ENCODE measurements around the gene MACROD2. TPM values are rescaled to one million over a fixed set of nuclear protein-coding genes. Genes with fewer than 3 reads are reported as not detected.

MACROD2 gene
- total and polyA plus RNA-seq, 2 of the 4 experiments (the other 2 are of a cell fraction): not detected

GRCh38 chr20:15716256-15716655 lies 1720.9 kb downstream of the MACROD2 start:
- H3K18ac ChIP-seq (ENCODE audit: low read depth, low read length): no peak overlapping the region
- WGBS, 2 experiments (ENCODE audit: extremely low coverage in 2 of 2, insufficient read length in 1 of 2): no CpG with 5 or more reads among the region's 5 CpGs
- H3K4me2 ChIP-seq (ENCODE audit: low read depth, low read length): no peak overlapping the region
- H3K4me1 ChIP-seq (ENCODE audit: control insufficient read depth, insufficient read depth, low read length): no peaks in the 10 kb centered on the region
- H3K4ac ChIP-seq (ENCODE audit: low read depth, low read length): no peak overlapping the region
- H3K27me3 ChIP-seq (ENCODE audit: control insufficient read depth, insufficient read depth, low read length): no peaks in the 10 kb centered on the region
- CTCF ChIA-PET: interaction anchor here (0.5 kb wide), 1 partner anchor 25 kb away, joined by 6 read pairs; no protein-coding TSS in a partner anchor
- H2AK5ac ChIP-seq (ENCODE audit: low read depth, low read length): no peak overlapping the region
- no peaks in the 10 kb centered on the region for H3K9me3 ChIP-seq (ENCODE audit: control insufficient read depth, insufficient read depth, low read length)
- H3K14ac ChIP-seq (replicated peaks; ENCODE audit: low read depth, low read length): no peak overlapping the region
- H3K4me3 ChIP-seq (ENCODE audit: insufficient read depth, low read depth, low read length): no peak overlapping the region
- H2BK15ac ChIP-seq (ENCODE audit: low read depth, low read length): no peak overlapping the region
- no TSS peak for BruUV-seq (replicated peaks)
- no peak overlapping the region for H2AK9ac ChIP-seq (replicated peaks; ENCODE audit: low read depth, low read length, poor library complexity)
- no peak overlapping the region for H4K8ac ChIP-seq (ENCODE audit: low read depth in 2 of 2, low read length in 2 of 2)
- H3K23ac ChIP-seq (ENCODE audit: low read depth, low read length): no peak overlapping the region
- no peaks in the 10 kb centered on the region for H4K20me1 ChIP-seq (ENCODE audit: insufficient read depth, low read length)
- POLR2A ChIA-PET (ENCODE audit: unreplicated experiment): no interaction called here
- no peak overlapping the region for H2BK120ac ChIP-seq (ENCODE audit: low read depth, low read length)
- H2BK5ac ChIP-seq (ENCODE audit: low read depth, low read length, poor library complexity, severe bottlenecking): no peak overlapping the region
- H4K91ac ChIP-seq (ENCODE audit: insufficient read depth, low read depth, low read length): no peak overlapping the region
- dilution Hi-C loops (cut with HindIII; ENCODE audit: low sequenced_read_pairs, unreplicated experiment): no loop called here
- H2AFZ ChIP-seq (replicated peaks; ENCODE audit: low read length, poor library complexity): no peak overlapping the region
- no peak overlapping the region for H3K27ac ChIP-seq (ENCODE audit: insufficient read depth, low read length)
- H3K9me1 ChIP-seq (ENCODE audit: insufficient read depth, low read length): no peaks in the 10 kb centered on the region
- no peak overlapping the region for H4K5ac ChIP-seq (ENCODE audit: low read depth, low read length)
- ATAC-seq (ENCODE audit: low read depth) (no peak), DNase-seq (no peak)
- H3K56ac ChIP-seq (ENCODE audit: extremely low read depth, insufficient read depth, low read length): no peak overlapping the region
- intact Hi-C loops (cut with micrococcal nuclease): no loop called here
- H3K79me1 ChIP-seq (ENCODE audit: low read depth in 1 of 2, low read length in 2 of 2): no peaks in the 10 kb centered on the region
- in situ Hi-C loops (cut with MboI; ENCODE audit: low sequenced_read_pairs): no loop called here
- H2BK20ac ChIP-seq (ENCODE audit: low read depth, low read length): no peak overlapping the region
- H3K9ac ChIP-seq (ENCODE audit: low read depth, low read length): no peak overlapping the region
- no peak for TF ChIP-seq CTCF (conservative IDR thresholded peaks at IDR 0.05; ENCODE audit: low read depth, low read length)
- TF ChIP-seq SMC3 (IDR thresholded peaks at IDR 0.05; ENCODE audit: low read depth, low read length): no peak
- no peak for TF ChIP-seq BHLHE40 (IDR thresholded peaks at IDR 0.05; ENCODE audit: low read depth, low read length)
- TF ChIP-seq FOS (IDR thresholded peaks at IDR 0.05; ENCODE audit: low read depth, low read length): no peak
- no peak for TF ChIP-seq ELK1 (IDR thresholded peaks at IDR 0.05; ENCODE audit: borderline replicate concordance, low read depth, low read length)
- no peaks in the 10 kb centered on the region for H3K36me3 ChIP-seq (ENCODE audit: control insufficient read depth, insufficient read depth, low read length)

Measured in IMR-90 (cell line).